OCI-LY3 (cell line): ENCODE results near the gene TEDC1.

ENCODE experiments used
- CTCF ChIP-seq: fragments of 200-600, 300-600 bp; sonication (generic); IDR thresholded peaks from 2 replicates; pipeline ENCODE4 v1.5.1; 2014; ENCODE audit warnings: antibody characterized with exemption, low read length, low read depth
- EZH2phosphoT487 ChIP-seq: fragments of 200-600 bp; shearing (Covaris generic); IDR thresholded peaks from 2 replicates; pipeline ENCODE4 v1.6.1; 2018; ENCODE audit warnings: antibody characterized with exemption, mixed run types, low read depth

DNA sequence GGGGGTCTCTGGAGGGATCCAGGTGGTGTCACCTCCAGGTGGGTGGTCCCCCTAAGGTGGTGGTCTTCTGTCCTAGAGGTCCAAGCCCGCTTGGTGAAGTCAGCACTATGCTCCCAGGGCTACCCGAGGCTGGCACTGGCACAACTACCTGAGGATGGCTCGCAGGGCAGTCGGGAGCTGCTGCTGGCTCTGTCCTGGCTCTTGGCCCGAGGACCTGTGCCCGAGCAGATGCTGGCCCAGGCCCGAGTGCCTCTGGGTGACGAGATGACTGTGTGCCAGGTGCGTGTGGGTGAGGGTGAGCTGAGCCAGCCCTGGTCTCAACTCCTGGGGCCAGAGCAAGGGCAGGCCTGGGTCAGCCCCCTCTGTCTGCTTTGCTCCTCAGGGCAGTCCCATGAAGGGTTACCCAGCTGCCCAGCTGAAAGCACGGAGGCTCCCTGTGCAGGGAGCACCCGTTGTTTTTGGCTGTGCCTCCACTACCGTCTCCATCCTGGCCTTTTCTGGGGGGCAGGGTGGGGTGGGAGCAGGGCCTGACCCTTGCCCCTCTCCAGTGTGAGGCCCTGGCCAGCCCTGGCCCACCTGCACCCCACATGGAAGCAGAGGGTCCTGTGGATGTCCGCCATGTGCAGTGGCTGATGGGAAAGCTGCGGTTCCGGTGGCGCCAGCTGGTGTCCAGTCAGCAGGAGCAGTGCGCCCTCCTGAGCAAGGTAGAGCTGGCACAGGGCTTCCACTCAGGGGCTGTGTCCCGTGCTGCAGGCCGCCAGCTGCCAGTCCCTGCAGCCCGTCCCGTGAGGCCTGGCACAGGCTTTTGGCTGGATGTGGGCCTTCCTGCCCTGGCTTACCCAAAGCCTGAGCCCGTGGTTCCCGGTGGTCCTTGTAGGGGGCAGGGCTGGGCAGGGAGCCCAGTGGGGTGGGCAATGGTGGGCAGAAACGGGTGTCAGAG is 1.3 kb downstream of the TEDC1 start:
- TF ChIP-seq CTCF (no peak), EZH2phosphoT487 (no peak)
